GM23248 (cell line): ENCODE data around the gene HOXB4.

ENCODE experiments used
- EZH2 ChIP-seq: fragments of 200-600 bp; sonication (generic); IDR thresholded peaks from 2 replicates; pipeline ENCODE4 v1.6.1; 2018; ENCODE audit warnings: antibody characterized with exemption, mild to moderate bottlenecking; ENCODE audit not compliant: insufficient read depth, poor library complexity, severe bottlenecking
- EZH2phosphoT487 ChIP-seq: fragments of 200-600 bp; sonication (generic); IDR thresholded peaks from 2 replicates; pipeline ENCODE4 v1.6.1; 2018; ENCODE audit warnings: antibody characterized with exemption, moderate library complexity, mild to moderate bottlenecking, low read depth; ENCODE audit not compliant: insufficient read depth

DNA sequence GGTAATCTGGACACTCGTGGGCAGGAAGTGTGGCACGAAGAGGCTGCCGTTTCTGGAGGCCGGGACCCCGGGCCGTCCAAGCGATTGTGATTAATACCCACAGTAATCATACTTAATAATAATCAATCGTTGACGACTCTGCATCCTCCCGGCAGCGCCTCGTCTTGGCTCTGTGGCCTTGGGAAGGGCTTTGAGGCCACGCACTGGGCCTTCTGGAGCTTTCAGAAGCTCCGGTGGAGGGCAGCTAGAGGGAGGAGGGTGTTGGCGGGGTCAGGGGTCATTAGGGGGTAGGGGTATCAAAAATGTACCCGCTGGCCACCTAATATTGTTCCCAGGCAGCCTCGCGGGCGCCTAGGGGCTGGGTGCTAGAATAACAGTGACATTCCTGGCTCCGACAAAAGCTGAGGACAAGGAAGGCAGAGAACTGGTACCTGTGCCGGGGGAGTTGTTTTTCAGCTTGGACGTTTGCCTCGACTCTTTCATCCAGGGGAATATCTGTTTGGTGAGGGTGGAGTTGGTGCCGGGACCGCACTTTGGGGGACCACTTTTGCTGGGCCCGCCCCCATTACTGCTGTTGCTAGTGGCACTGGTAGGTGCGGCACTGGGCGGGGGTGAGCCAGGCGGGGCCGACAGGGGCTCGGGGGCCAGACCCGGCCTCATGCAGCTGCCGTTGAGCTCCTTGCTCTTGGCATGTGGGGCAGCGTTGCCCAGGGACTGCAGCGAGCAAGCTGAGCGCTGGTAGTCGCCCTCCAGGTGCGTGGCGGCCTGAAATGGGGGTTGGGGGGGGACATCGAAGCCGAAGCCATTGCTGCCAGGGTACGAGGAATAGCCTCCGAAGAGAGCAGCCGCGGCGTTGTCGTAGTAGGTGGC, 26.3 kb downstream of the HOXB4 start:
- TF ChIP-seq EZH2phosphoT487 (no peak), EZH2 (no peak)
